Loucy (cell line): ENCODE measurements around the gene AQP3.
"Not testable (repeated sequence)": the region's sequence is repeated elsewhere in the genome, so short reads cannot be mapped to it uniquely, and the experiment has no call there.

Experiments
- EZH2phosphoT487 ChIP-seq: fragments of 200-600 bp; IDR thresholded peaks from 2 replicates; pipeline ENCODE4 v1.6.1; 2018; ENCODE audit warnings: antibody characterized with exemption, mild to moderate bottlenecking, moderate library complexity, borderline replicate concordance
- TF ChIP-seq, protein P1 (sequence below): fragments of 200-600 bp; sonication (generic); conservative IDR thresholded peaks from 2 replicates; pipeline ENCODE4 v1.5.1; 2014; ENCODE audit warnings: mild to moderate bottlenecking, antibody characterized with exemption, low read length

GRCh38 chr9:33395159-33395879, 52.1 kb downstream of the AQP3 start:
- TF ChIP-seq EZH2phosphoT487: not testable (repeated sequence)
- TF ChIP-seq, protein P1, sequence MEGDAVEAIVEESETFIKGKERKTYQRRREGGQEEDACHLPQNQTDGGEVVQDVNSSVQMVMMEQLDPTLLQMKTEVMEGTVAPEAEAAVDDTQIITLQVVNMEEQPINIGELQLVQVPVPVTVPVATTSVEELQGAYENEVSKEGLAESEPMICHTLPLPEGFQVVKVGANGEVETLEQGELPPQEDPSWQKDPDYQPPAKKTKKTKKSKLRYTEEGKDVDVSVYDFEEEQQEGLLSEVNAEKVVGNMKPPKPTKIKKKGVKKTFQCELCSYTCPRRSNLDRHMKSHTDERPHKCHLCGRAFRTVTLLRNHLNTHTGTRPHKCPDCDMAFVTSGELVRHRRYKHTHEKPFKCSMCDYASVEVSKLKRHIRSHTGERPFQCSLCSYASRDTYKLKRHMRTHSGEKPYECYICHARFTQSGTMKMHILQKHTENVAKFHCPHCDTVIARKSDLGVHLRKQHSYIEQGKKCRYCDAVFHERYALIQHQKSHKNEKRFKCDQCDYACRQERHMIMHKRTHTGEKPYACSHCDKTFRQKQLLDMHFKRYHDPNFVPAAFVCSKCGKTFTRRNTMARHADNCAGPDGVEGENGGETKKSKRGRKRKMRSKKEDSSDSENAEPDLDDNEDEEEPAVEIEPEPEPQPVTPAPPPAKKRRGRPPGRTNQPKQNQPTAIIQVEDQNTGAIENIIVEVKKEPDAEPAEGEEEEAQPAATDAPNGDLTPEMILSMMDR: not testable (repeated sequence)
